Immature natural killer cell (primary cell): ENCODE measurements around the gene DMKN. TPM values are rescaled to one million over a fixed set of nuclear protein-coding genes. Genes with fewer than 3 reads are reported as not detected.

Experiments used
- DNase-seq, 3 donors: peaks; one replicate each; pipeline ENCODE4 v3.0.0; 2022; ENCODE audit warnings: mixed read lengths in 1 of 3
- H3K27ac Mint-ChIP-seq, 6 donors: one replicate each; pipeline ENCODE4 v1.8.0; 2020; ENCODE audit warnings: mixed read lengths in 6 of 6, mild to moderate bottlenecking in 5 of 6, inconsistent platforms in 4 of 6, moderate library complexity in 3 of 6
- H3K27me3 Mint-ChIP-seq, 3 donors: one replicate each; pipeline ENCODE4 v1.8.0; 2020 to 2021; ENCODE audit warnings: low read depth in 3 of 3, mild to moderate bottlenecking in 3 of 3, mixed read lengths in 3 of 3, moderate library complexity in 3 of 3, inconsistent platforms in 1 of 3
- H3K36me3 Mint-ChIP-seq, 3 donors: one replicate each; pipeline ENCODE4 v1.8.0; 2020; ENCODE audit warnings: mixed read lengths in 3 of 3, inconsistent platforms in 2 of 3, mild to moderate bottlenecking in 2 of 3
- H3K4me1 Mint-ChIP-seq, 2 donors: one replicate each; pipeline ENCODE4 v1.8.0; 2020; ENCODE audit warnings: inconsistent platforms in 2 of 2, mild to moderate bottlenecking in 2 of 2, mixed read lengths in 2 of 2, moderate library complexity in 1 of 2
- H3K4me3 Mint-ChIP-seq, 5 donors: one replicate each; pipeline ENCODE4 v1.8.0; 2020; ENCODE audit warnings: mild to moderate bottlenecking in 5 of 5, mixed read lengths in 5 of 5, inconsistent platforms in 3 of 5, moderate library complexity in 3 of 5
- H3K9me3 Mint-ChIP-seq, 6 donors: one replicate each; pipeline ENCODE4 v1.8.0; 2020; ENCODE audit warnings: mild to moderate bottlenecking in 6 of 6, mixed read lengths in 6 of 6, inconsistent platforms in 4 of 6, moderate library complexity in 3 of 6
- polyA plus RNA-seq, 3 donors: library from polyadenylated mRNA; unstranded; fragments of 300-500 nt; fragmentation: Illumina TruSeq; gene quantifications; one replicate each; pipeline ENCODE4 v1.2.3, GENCODE V29; 2021

The DMKN gene
- polyA plus RNA-seq, 3 donors from 2014 or later = 5.0 to 24.5 (median 20.3) TPM

GRCh38 chr19:35509018-35509652 lies 4.3 kb downstream of the DMKN start:
- H3K27ac Mint-ChIP-seq = peak overlapping the region; percentile 6 to 85 (median 66)
- peaks cover 22 to 28% of the 10 kb centered on the region in 2 donors for H3K4me1 Mint-ChIP-seq
- peaks cover 1 to 8% (median 4%) of the 10 kb centered on the region in 3 donors for H3K27me3 Mint-ChIP-seq
- peak; percentile 59 to 66 (median 59) for DNase-seq
- H3K4me3 Mint-ChIP-seq = peak overlapping the region; percentile 69 to 87 (median 84)
- peaks cover 0 to 6% (median 0%) of the 10 kb centered on the region in 3 donors for H3K36me3 Mint-ChIP-seq
- no peaks in the 10 kb centered on the region for H3K9me3 Mint-ChIP-seq

GRCh38 chr19:35508129-35508528 lies 5.3 kb downstream of the DMKN start:
- Mint-ChIP-seq H3K36me3 (peaks cover 0 to 6% (median 0%) of the 10 kb centered on the region in 3 donors), H3K27me3 (peaks cover 1 to 6% (median 6%) of the 10 kb centered on the region in 3 donors), H3K27ac (peak overlapping the region in 5 of 6 donors; percentile 8 to 33 (median 18))

GRCh38 chr19:35507561-35507960 lies 5.9 kb downstream of the DMKN start:
- no peak overlapping the region for H3K27ac Mint-ChIP-seq
- H3K27me3 Mint-ChIP-seq = peaks cover 1 to 6% (median 6%) of the 10 kb centered on the region in 3 donors
- no peak overlapping the region for H3K4me3 Mint-ChIP-seq
- DNase-seq = no peak
- no peaks in the 10 kb centered on the region for H3K9me3 Mint-ChIP-seq
- peaks cover 0 to 6% (median 0%) of the 10 kb centered on the region in 3 donors for H3K36me3 Mint-ChIP-seq
- H3K4me1 Mint-ChIP-seq = peaks cover 22 to 28% of the 10 kb centered on the region in 2 donors

More at GRCh38 chr19:35508129-35508528, 5.3 kb downstream of the DMKN start:
- no peak for DNase-seq
- Mint-ChIP-seq H3K4me1 (peaks cover 22 to 28% of the 10 kb centered on the region in 2 donors), H3K9me3 (no peaks in the 10 kb centered on the region), H3K4me3 (peak overlapping the region in 3 of 5 donors; percentile 25 to 41 (median 40))

GRCh38 chr19:35506011-35506410 lies 7.4 kb downstream of the DMKN start:
- no peaks in the 10 kb centered on the region for H3K9me3 Mint-ChIP-seq
- peaks cover 1 to 6% (median 6%) of the 10 kb centered on the region in 3 donors for H3K27me3 Mint-ChIP-seq
- peaks cover 22 to 28% of the 10 kb centered on the region in 2 donors for H3K4me1 Mint-ChIP-seq
- H3K4me3 Mint-ChIP-seq = no peak overlapping the region
- DNase-seq = no peak
- H3K36me3 Mint-ChIP-seq = peaks cover 0 to 6% (median 0%) of the 10 kb centered on the region in 3 donors
- peak overlapping the region in 1 of 6 donors; percentile 24 for H3K27ac Mint-ChIP-seq

- no peak overlapping the region for H3K27ac Mint-ChIP-seq
- peaks cover 0 to 7% (median 5%) of the 10 kb centered on the region in 3 donors for H3K27me3 Mint-ChIP-seq
- H3K36me3 Mint-ChIP-seq = peaks cover 0 to 6% (median 0%) of the 10 kb centered on the region in 3 donors
- H3K4me3 Mint-ChIP-seq = no peak overlapping the region
- DNase-seq = no peak
- H3K9me3 Mint-ChIP-seq = no peaks in the 10 kb centered on the region
- no peaks in the 10 kb centered on the region for H3K4me1 Mint-ChIP-seq
Measured at GRCh38 chr19:35502751-35503150, 10.7 kb downstream of the DMKN start.

GRCh38 chr19:35501684-35502083 lies 11.8 kb downstream of the DMKN start:
- Mint-ChIP-seq H3K4me1 (no peaks in the 10 kb centered on the region), H3K36me3 (peaks cover 0 to 6% (median 0%) of the 10 kb centered on the region in 3 donors), H3K9me3 (no peaks in the 10 kb centered on the region), H3K27ac (no peak overlapping the region), H3K27me3 (peaks cover 0 to 7% (median 5%) of the 10 kb centered on the region in 3 donors), H3K4me3 (no peak overlapping the region)
- no peak for DNase-seq

GRCh38 chr19:35500611-35501010 lies 12.8 kb downstream of the DMKN start:
- no peak for DNase-seq
- no peak overlapping the region for H3K27ac Mint-ChIP-seq
- H3K4me1 Mint-ChIP-seq = peaks cover 0 to under 1% of the 10 kb centered on the region in 2 donors

GRCh38 chr19:35498984-35499527 lies 14.4 kb downstream of the DMKN start:
- Mint-ChIP-seq H3K4me1 (peaks cover 7% of the 10 kb centered on the region in 2 donors), H3K9me3 (no peaks in the 10 kb centered on the region), H3K27ac (peak overlapping the region in 1 of 6 donors; percentile 28), H3K27me3 (peaks cover 0 to 5% (median 3%) of the 10 kb centered on the region in 3 donors), H3K4me3 (no peak overlapping the region), H3K36me3 (no peaks in the 10 kb centered on the region)
- no peak for DNase-seq

More at GRCh38 chr19:35500611-35501010, 12.8 kb downstream of the DMKN start:
- H3K9me3 Mint-ChIP-seq = no peaks in the 10 kb centered on the region
- no peaks in the 10 kb centered on the region for H3K36me3 Mint-ChIP-seq
- H3K4me3 Mint-ChIP-seq = no peak overlapping the region
- peaks cover 0 to 7% (median 3%) of the 10 kb centered on the region in 3 donors for H3K27me3 Mint-ChIP-seq

GRCh38 chr19:35498220-35498619 lies 15.2 kb downstream of the DMKN start:
- Mint-ChIP-seq H3K27ac (no peak overlapping the region), H3K4me3 (no peak overlapping the region), H3K9me3 (no peaks in the 10 kb centered on the region), H3K4me1 (peaks cover 7% of the 10 kb centered on the region in 2 donors), H3K27me3 (peaks cover 0 to 3% (median 2%) of the 10 kb centered on the region in 3 donors), H3K36me3 (no peaks in the 10 kb centered on the region)
- DNase-seq = no peak

GRCh38 chr19:35497406-35497805 lies 16.0 kb downstream of the DMKN start:
- Mint-ChIP-seq H3K4me1 (peaks cover 7% of the 10 kb centered on the region in 2 donors), H3K4me3 (no peak overlapping the region), H3K9me3 (no peaks in the 10 kb centered on the region), H3K27ac (no peak overlapping the region), H3K36me3 (no peaks in the 10 kb centered on the region), H3K27me3 (peaks cover 0 to 3% (median 2%) of the 10 kb centered on the region in 3 donors)
- no peak for DNase-seq

- Mint-ChIP-seq H3K27me3 (peaks cover 2 to 3% (median 2%) of the 10 kb centered on the region in 3 donors), H3K27ac (peak overlapping the region in 2 of 6 donors; percentile 4 to 7), H3K36me3 (no peaks in the 10 kb centered on the region), H3K4me3 (peak overlapping the region in 2 of 5 donors; percentile 47 to 49), H3K9me3 (no peaks in the 10 kb centered on the region), H3K4me1 (peaks cover 7% of the 10 kb centered on the region in 2 donors)
- DNase-seq = peak; percentile 59 to 60 (median 60)
Measured at GRCh38 chr19:35495107-35496064, 18.1 kb downstream of the DMKN start.

- H3K27ac Mint-ChIP-seq = no peak overlapping the region
- H3K4me1 Mint-ChIP-seq = peaks cover 7% of the 10 kb centered on the region in 2 donors
- no peak for DNase-seq
- H3K36me3 Mint-ChIP-seq = no peaks in the 10 kb centered on the region
- peaks cover 2 to 9% (median 2%) of the 10 kb centered on the region in 3 donors for H3K27me3 Mint-ChIP-seq
- H3K9me3 Mint-ChIP-seq = peaks cover 0 to 2% (median 0%) of the 10 kb centered on the region in 6 donors
- H3K4me3 Mint-ChIP-seq = no peak overlapping the region
Measured at GRCh38 chr19:35493971-35494370, 19.5 kb downstream of the DMKN start.

- no peak overlapping the region for H3K4me3 Mint-ChIP-seq
- H3K4me1 Mint-ChIP-seq = peaks cover 7% of the 10 kb centered on the region in 2 donors
- H3K27ac Mint-ChIP-seq = peak overlapping the region in 1 of 6 donors; percentile 50
- no peak for DNase-seq
- peaks cover 0 to 2% (median 0%) of the 10 kb centered on the region in 6 donors for H3K9me3 Mint-ChIP-seq
- no peaks in the 10 kb centered on the region for H3K36me3 Mint-ChIP-seq
- peaks cover 2 to 11% (median 10%) of the 10 kb centered on the region in 3 donors for H3K27me3 Mint-ChIP-seq
Measured at GRCh38 chr19:35491836-35492360, 21.6 kb downstream of the DMKN start.
